Ramos (cell line): ENCODE results near the gene TAF10.

Experiments
- in situ Hi-C: fragments of 300-500 bp; cut with MboI; formaldehyde crosslinking; loops from one replicate; pipeline ENCODE4 v1.14.3; 2022; ENCODE audit warnings: low sequenced_read_pairs; ENCODE audit not compliant: unreplicated experiment

The TAF10 gene

DNA sequence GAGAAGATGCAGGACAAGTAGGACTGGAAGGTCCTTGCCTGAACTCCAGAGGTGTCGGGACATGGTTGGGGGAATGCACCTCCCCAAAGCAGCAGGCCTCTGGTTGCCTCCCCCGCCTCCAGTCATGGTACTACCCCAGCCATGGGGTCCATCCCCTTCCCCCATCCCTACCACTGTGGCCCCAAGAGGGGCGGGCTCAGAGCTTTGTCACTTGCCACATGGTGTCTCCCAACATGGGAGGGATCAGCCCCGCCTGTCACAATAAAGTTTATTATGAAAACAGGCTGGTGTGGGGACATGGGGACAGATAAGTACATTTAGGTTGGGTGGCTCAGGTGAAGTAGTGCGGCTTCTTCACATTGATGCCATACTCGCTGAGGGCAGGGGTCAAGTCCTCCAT is 1.4 kb downstream of the TAF10 start:
- in situ Hi-C loops = no loop called here

- in situ Hi-C loops = no loop called here
These were observed 2.5 kb downstream of the TAF10 start for GRCh38 chr11:6609502-6610015.

DNA sequence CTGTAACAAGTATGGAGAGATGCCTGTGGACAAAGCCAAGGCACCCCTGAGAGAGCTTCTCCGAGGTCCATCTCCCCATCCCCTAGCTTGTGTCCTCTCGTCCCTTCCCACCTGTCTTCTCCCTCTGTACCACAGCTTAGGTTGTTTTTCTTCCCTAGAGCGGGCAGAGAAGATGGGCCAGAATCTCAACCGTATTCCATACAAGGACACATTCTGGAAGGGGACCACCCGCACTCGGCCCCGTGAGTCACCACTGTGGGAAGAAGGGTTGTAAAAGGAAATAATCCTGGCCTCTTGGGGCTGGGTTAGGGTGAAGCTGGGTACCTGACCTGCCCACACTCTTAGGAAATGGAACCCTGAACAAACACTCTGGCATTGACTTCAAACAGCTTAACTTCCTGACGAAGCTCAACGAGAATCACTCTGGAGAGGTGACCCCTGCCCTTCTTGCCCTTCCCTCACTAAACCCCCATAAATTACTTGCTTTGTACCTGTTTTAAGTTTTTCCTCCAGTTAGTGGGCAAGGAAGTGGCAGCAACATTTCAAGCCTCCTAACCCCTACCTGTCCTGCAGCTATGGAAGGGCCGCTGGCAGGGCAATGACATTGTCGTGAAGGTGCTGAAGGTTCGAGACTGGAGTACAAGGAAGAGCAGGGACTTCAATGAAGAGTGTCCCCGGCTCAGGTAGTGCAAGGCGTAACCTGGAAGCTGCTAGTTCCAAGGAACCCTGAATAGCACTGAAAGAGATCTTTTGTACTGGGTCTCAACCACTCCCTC is 3.1 kb downstream of the TAF10 start:
- in situ Hi-C loops = no loop called here

DNA sequence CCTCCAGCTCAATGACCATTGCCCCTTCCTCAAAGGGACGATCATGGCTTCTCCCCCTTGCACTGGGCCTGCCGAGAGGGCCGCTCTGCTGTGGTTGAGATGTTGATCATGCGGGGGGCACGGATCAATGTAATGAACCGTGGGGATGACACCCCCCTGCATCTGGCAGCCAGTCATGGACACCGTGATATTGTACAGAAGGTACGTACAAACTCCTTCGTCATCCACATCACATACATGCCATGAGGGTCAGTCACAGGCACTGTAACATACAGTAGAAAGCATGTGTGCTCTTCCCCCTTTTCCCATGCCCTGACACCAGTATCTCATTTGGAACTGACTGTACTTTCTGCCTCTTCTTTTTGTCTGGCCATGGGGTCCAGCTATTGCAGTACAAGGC is 4.0 kb downstream of the TAF10 start:
- in situ Hi-C loops = no loop called here

- in situ Hi-C loops = no loop called here
These were observed 4.7 kb downstream of the TAF10 start for GRCh38 chr11:6607190-6607795.

GRCh38 chr11:6606471-6607189 is 5.4 kb downstream of the TAF10 start:
- in situ Hi-C loops = no loop called here

DNA sequence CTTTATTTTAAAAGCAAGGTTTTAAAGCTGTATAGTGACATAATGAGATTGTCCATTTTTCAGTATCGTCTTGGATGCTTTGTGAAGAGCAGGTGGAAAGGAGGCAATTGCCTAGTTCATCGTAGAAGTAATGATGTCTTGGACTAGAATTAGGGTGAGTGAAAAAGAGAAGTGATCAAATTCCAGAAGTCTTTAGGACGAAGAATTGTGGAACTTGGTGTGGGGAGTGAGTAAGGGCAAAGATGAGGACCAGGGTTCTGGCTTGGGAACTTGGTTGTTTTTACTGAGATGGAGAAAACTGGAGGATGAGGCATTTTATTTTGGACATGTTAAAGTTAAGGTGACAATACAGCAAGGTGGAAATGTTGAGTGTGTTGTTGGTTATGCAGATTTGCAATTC is 7.2 kb downstream of the TAF10 start:
- in situ Hi-C loops = no loop called here

- in situ Hi-C loops = no loop called here
These were observed 7.9 kb downstream of the TAF10 start for GRCh38 chr11:6604081-6604626.

DNA sequence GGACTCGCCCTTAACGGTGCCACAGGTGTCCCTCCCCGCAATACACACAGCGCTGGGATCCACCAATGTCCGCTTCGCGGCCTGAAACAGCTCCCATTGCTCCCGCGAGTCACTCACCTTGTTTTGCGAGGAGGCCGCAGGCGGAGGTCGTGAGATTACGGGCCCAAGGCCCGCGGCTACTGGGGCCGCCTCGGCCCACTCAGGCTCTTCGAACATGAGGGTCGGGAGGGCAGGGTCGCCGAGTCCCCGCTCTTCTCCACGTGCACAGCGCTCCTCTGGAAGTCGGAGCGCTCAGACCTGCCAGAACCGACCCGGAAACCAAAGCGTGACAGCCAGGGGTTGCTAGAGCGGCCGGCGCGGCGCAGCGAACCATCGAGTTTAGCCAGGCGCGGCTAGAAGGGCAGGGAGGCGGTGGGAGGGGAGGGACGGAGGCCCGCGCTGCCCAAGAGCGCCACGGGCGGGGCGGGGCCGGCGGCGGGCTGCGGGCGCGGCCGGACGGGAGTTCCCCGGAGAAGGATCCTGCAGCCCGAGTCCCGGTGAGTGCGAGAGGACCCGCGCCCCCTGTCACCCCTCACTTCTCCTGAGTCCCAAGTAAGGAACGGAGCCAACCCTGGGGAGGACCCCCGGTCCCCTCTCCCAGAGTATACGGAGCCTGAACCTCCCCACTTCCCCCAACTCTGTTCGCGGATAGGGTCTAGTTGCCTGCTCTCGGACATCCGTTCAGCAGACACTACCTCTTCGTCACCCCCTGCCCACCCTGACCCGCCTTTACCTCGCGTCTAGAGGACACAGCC is 8.5 kb downstream of the TAF10 start, which contains the start of the genes ILK and RRP8:
Gene ILK (plus strand): TSS at position 488 of the 794 bp plus-strand sequence. CDS start 498 bp downstream, outside the sequence.
Gene RRP8 (minus strand): TSS at position 330 of the 794 bp plus-strand sequence. CDS start 114 bp downstream, at position 216.
- in situ Hi-C loops = no loop called here

DNA sequence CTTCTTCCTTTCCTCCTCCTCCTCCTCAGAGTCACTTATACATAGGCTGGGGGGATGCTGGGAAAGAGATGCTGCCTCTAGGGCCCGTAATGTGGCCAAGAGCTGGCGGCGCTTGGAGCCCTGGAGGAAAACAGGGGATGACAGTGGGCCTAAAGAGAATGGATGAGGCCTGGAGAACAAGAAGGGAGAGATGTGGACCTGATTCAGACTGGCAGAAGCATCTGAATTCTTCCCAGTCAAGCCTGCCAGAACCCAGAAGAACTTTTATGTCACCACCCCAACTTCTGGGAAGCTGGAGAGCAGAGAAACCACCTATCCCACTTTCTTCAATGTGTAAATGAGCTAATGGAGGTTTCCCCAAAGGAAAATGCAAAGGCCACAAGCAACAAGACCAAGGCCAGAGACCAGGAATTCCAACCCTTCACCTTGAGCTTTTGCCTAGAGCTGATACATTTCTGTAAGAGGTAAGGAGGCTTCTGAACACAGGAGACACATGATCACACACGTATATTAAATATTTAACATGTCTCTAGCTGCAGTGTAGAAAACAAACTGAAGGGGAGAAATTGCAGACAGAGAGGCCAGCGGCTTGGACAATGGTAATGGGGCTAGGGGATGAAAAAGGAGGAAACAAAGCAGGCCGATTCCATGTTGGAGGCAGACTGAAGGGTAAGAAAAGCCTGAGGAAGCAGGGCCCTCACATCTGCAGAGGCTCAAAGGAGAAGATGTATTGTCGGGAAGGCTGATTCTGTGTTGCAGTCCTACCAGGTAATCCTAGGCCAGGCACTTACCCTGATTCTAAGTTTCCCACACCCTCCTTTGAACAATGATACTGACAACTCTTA is 9.7 kb downstream of the TAF10 start:
- in situ Hi-C loops = no loop called here

DNA sequence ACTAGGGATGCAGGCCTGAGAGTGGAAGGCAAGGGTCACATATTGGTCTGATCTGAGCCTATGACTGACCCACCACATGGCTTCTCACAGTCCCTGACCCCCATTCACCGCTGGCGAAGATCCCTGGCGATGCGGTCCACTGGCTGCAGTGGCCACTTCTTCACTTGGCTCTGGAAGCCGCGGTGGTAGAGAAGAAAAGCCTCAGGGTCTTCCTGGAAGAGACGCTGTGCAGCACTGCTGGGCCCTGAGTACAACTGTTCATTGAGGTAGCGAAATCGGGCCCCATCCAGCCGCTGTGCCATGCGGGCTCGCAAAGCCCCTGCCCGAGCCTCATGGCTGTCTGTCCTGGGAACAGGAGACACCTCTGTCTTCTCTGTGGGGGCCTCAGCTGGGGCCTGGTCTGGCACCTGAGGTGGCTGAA is 11.0 kb downstream of the TAF10 start:
- in situ Hi-C loops = no loop called here

DNA sequence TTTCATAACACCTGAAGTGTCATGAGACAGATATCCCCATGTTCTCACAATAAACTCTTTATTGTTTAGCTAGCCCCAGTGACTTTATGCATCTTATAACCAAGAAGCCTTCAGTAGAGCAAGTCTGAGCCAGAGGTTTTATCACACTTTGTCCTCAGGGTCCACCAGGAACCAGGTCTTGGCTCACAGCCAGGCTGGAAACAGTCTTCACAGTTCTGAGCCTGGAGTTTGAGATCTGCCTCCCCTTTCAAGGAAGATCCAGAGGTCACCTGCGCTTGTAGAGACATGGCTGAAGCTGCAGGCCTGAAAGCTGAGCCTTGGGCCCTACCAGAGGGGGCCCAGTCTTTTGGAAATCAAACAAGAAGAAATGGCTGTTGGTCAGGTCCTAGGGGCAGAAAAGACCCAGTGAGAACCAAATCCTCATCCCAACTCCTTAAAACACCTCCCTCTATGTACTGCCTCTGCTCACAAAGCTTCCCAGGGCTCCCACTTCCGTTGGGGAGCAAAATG is 12.1 kb downstream of the TAF10 start:
- in situ Hi-C loops = no loop called here

GRCh38 chr11:6599449-6599848 is 12.6 kb downstream of the TAF10 start:
- in situ Hi-C loops = no loop called here

GRCh38 chr11:6598555-6598954 is 13.5 kb downstream of the TAF10 start:
- in situ Hi-C loops = no loop called here

GRCh38 chr11:6596239-6596877 is 15.7 kb downstream of the TAF10 start:
- in situ Hi-C loops = no loop called here

GRCh38 chr11:6594142-6594768 is 17.8 kb downstream of the TAF10 start:
- in situ Hi-C loops = no loop called here

DNA sequence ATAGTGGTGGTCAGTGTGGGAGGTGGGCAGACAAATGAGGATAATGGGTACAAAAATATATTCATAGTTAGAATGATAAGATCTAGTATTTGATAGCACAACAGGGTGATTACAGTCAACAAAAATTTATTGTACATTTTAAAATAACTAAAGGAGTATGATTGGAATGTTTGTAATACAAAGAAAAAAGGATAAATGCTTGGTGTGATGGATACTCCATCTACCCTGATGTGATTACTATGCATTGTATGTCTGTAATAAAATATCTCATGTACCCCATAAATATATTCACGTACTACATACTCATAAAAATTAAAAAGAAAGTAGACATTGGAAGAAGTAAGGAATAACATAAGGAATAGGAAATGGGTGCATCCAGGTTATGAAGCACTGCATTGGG is 24.0 kb downstream of the TAF10 start:
- in situ Hi-C loops = no loop called here
